HG03342 (cell line): ENCODE measurements around the gene POLD1.
A peak's percentile ranks its signal among the peaks of the same experiment; 100 is the strongest.

ENCODE experiments used
- ATAC-seq: cut with Tn5 transposase; IDR thresholded peaks from one replicate; pipeline ENCODE4 v1.9.1; 2021; ENCODE audit warnings: mild to moderate bottlenecking, moderate library complexity; ENCODE audit not compliant: unreplicated experiment

The POLD1 gene

GRCh38 chr19:50417111-50418081, 33.2 kb downstream of the POLD1 start:
- no peak for ATAC-seq

GRCh38 chr19:50418176-50419021, 34.3 kb downstream of the POLD1 start, which contains the start of gene SPIB:
TSS of gene SPIB (plus strand) at chr19:50418938. CDS start at chr19:50418963, 25 bp downstream.
- ATAC-seq, result no peak

GRCh38 chr19:50419022-50419579, 35.0 kb downstream of the POLD1 start:
- ATAC-seq, result no peak

- no peak for ATAC-seq
These were observed 35.5 kb downstream of the POLD1 start for GRCh38 chr19:50419580-50420035.

- ATAC-seq, result no peak
These were observed 36.0 kb downstream of the POLD1 start for GRCh38 chr19:50420127-50420526.

- ATAC-seq, result no peak
These were observed 36.7 kb downstream of the POLD1 start for GRCh38 chr19:50420808-50421207.

- no peak for ATAC-seq
These were observed 38.5 kb downstream of the POLD1 start for GRCh38 chr19:50422397-50423278.

- no peak for ATAC-seq
These were observed 39.3 kb downstream of the POLD1 start for GRCh38 chr19:50423279-50424113.

- ATAC-seq, result no peak
These were observed 41.4 kb downstream of the POLD1 start for GRCh38 chr19:50425581-50425980.

GRCh38 chr19:50427318-50427925, 43.3 kb downstream of the POLD1 start:
- no peak for ATAC-seq

- no peak for ATAC-seq
These were observed 43.9 kb downstream of the POLD1 start for GRCh38 chr19:50427997-50428425.

- ATAC-seq, result no peak
These were observed 44.8 kb downstream of the POLD1 start for GRCh38 chr19:50428772-50429463.

GRCh38 chr19:50430888-50431342, 46.8 kb downstream of the POLD1 start:
- no peak for ATAC-seq

- ATAC-seq, result peak; percentile 68
These were observed 47.4 kb downstream of the POLD1 start for GRCh38 chr19:50431343-50432220.

GRCh38 chr19:50432221-50433028, 48.3 kb downstream of the POLD1 start, which contains the start of gene MYBPC2:
TSS of gene MYBPC2 (plus strand) at chr19:50432892. CDS start at chr19:50432954, 62 bp downstream.
- ATAC-seq, result peak; percentile 2
